ENCODE results near the gene TMEM11. TPM values are rescaled to one million over a fixed set of nuclear protein-coding genes. Genes with fewer than 3 reads are reported as not detected.

TMEM11 gene
- total RNA-seq, 1 donor from 2014 or later: 20.9 TPM

- peak; percentile 58 for DNase-seq
These were observed 52.2 kb downstream of the TMEM11 start for GRCh38 chr17:21161498-21162393.

GRCh38 chr17:21160401-21160800 lies 53.6 kb downstream of the TMEM11 start:
- DNase-seq: no peak

GRCh38 chr17:21157586-21158370 lies 56.2 kb downstream of the TMEM11 start:
- DNase-seq: no peak

DNA sequence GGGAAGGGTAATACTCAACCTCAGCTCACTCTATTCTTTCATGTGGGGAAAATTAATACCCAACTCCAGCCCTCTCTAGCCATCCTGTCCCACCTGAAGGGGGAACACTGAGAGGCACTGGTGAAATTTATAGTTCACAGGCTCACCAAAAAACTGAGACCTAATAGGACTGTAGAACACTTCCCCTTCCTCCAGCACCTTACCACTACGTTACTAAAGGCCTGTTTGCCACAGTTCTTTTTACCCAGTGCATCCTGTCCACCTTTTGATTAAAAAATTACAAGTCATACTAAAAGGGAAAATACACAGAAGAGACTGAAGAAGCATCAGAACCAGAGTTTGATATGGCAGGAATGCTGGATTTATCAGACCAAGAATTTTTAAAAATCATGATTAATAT lies 61.2 kb downstream of the TMEM11 start:
- DNase-seq: no peak

DNA sequence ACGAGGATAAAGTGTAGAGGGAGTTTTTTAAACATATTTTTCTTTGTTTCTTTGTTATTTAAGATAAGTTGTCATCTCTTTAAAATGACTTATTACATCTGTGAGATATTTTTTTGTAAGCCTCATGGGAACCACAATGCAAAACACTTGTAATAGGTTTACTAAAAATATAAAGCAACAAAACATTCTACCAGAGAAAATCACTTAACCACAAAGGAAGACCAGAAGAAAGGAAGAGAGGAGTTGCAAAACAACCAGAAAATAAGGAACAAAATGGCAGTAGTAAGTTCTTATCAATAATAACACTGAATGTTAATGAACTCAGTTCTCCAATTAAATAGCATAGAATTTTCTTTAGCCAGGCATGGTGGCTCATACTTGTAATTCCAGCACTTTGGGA lies 64.3 kb downstream of the TMEM11 start:
- DNase-seq: no peak

Small RNAs within 50 kb of the gene (small RNA-seq; reads per million reads assigned to genes)
- gene RN7SL426P (ENCODE audit: low replicate concordance): not detected

Other genes starting within 250 kb of the TMEM11 start
- 218 TPM for gene USP22, start 171.2 kb downstream of the TMEM11 start, total RNA-seq
- 28.0 TPM for gene DHRS7B, start 87.2 kb downstream of the TMEM11 start, total RNA-seq
- 7.9 TPM for gene NATD1, start 39.2 kb upstream of the TMEM11 start, total RNA-seq
- 27.2 TPM for gene MAP2K3, start 70.5 kb upstream of the TMEM11 start, total RNA-seq
- gene KCNJ12, start 162.2 kb upstream of the TMEM11 start, total RNA-seq: 34.0 TPM